ENCODE measurements around the gene GRK2. TPM values are rescaled to one million over a fixed set of nuclear protein-coding genes. Genes with fewer than 3 reads are reported as not detected.

The GRK2 gene
- total RNA-seq, 3 donors from 2014 or later, result 41.1 to 52.8 (median 52.1) TPM

GRCh38 chr11:67307545-67308001 is 41.3 kb downstream of the GRK2 start:
- intact Hi-C loops (cut with DNase I; ENCODE audit: low total_unique reads), result no loop called here
- Histone ChIP-seq H3K4me1 (peaks cover 0 to 7% of the 10 kb centered on the region in 2 donors), H3K4me3 (no peak overlapping the region), H3K27ac (no peak overlapping the region), H3K36me3 (no peaks in the 10 kb centered on the region), H3K27me3 (no peaks in the 10 kb centered on the region), H3K9me3 (no peaks in the 10 kb centered on the region)
- no peak for DNase-seq (ENCODE audit: low spot score in 2 of 2)
- TF ChIP-seq CTCF (IDR thresholded peaks at IDR 0.05) (no peak), POLR2AphosphoS5 (IDR thresholded peaks at IDR 0.05) (no peak), POLR2A (IDR thresholded peaks at IDR 0.05) (no peak)

GRCh38 chr11:67308031-67308866 is 42.0 kb downstream of the GRK2 start:
- intact Hi-C loops (cut with DNase I; ENCODE audit: low total_unique reads), result no loop called here
- Histone ChIP-seq H3K4me3 (no peak overlapping the region), H3K27ac (no peak overlapping the region), H3K4me1 (peaks cover 4 to 9% of the 10 kb centered on the region in 2 donors), H3K36me3 (no peaks in the 10 kb centered on the region), H3K27me3 (no peaks in the 10 kb centered on the region), H3K9me3 (no peaks in the 10 kb centered on the region)
- no peak for DNase-seq (ENCODE audit: low spot score in 2 of 2)
- TF ChIP-seq CTCF (IDR thresholded peaks at IDR 0.05) (no peak), POLR2AphosphoS5 (IDR thresholded peaks at IDR 0.05) (no peak), POLR2A (IDR thresholded peaks at IDR 0.05) (no peak)

GRCh38 chr11:67309166-67309565 is 42.9 kb downstream of the GRK2 start:
- intact Hi-C loops (cut with DNase I; ENCODE audit: low total_unique reads), result no loop called here
- no peak for DNase-seq (ENCODE audit: low spot score in 2 of 2)

GRCh38 chr11:67309661-67310061 is 43.4 kb downstream of the GRK2 start:
- H3K36me3 ChIP-seq, result no peaks in the 10 kb centered on the region
- TF ChIP-seq CTCF (IDR thresholded peaks at IDR 0.05), result no peak
- TF ChIP-seq POLR2AphosphoS5 (IDR thresholded peaks at IDR 0.05), result no peak
- no peak for TF ChIP-seq POLR2A (IDR thresholded peaks at IDR 0.05)
- H3K4me3 ChIP-seq, result no peak overlapping the region
- no peak for DNase-seq (ENCODE audit: low spot score in 2 of 2)
- peaks cover 9 to 13% of the 10 kb centered on the region in 2 donors for H3K4me1 ChIP-seq
- no peaks in the 10 kb centered on the region for H3K9me3 ChIP-seq
- intact Hi-C loops (cut with DNase I; ENCODE audit: low total_unique reads), result loop anchor here (10.0 kb wide), 1 partner anchor 1145 kb away; no protein-coding TSS in a partner anchor
- H3K27me3 ChIP-seq, result no peaks in the 10 kb centered on the region
- H3K27ac ChIP-seq, result peak overlapping the region in 1 of 2 donors; percentile 91

More at GRCh38 chr11:67309166-67309565, 42.9 kb downstream of the GRK2 start:
- Histone ChIP-seq H3K27ac (peak overlapping the region in 1 of 2 donors; percentile 91), H3K9me3 (no peaks in the 10 kb centered on the region), H3K36me3 (no peaks in the 10 kb centered on the region), H3K4me1 (peaks cover 12 to 13% of the 10 kb centered on the region in 2 donors), H3K4me3 (no peak overlapping the region), H3K27me3 (no peaks in the 10 kb centered on the region)
- TF ChIP-seq POLR2AphosphoS5 (IDR thresholded peaks at IDR 0.05) (no peak), CTCF (IDR thresholded peaks at IDR 0.05) (no peak), POLR2A (IDR thresholded peaks at IDR 0.05) (no peak)
